Right lobe of liver (tissue), 6 donors: ENCODE data around the gene LTO1. TPM values are rescaled to one million over a fixed set of nuclear protein-coding genes. Genes with fewer than 3 reads are reported as not detected.

ENCODE experiments used
- ATAC-seq, 4 donors: fragments of 200-7000 bp; cut with Tn5 transposase; one replicate each; pipeline ENCODE4 v1.9.1; 2020; ENCODE audit warnings: mild to moderate bottlenecking in 4 of 4, moderate library complexity in 4 of 4
- DNase-seq, 3 donors: peaks; one replicate each; pipeline ENCODE4 v3.0.0-alpha.2; 2020
- H3K27ac ChIP-seq, 3 donors: fragments of 200-600 bp; one replicate each; pipeline ENCODE4 v1.8.0; 2022
- H3K27me3 ChIP-seq, 2 donors: fragments of 200-600 bp; one replicate each; pipeline ENCODE4 v1.8.0; 2022
- H3K36me3 ChIP-seq, 4 donors: fragments of 200-600 bp; sonication (generic) in 1 of 4; one replicate each; pipeline versions ENCODE4 v1.5.1 to v1.8.0; 2017 to 2022; ENCODE audit warnings: control low read depth in 1 of 4
- H3K4me1 ChIP-seq, 4 donors: fragments of 200-600 bp; sonication (generic) in 1 of 4; one replicate each; pipeline versions ENCODE4 v1.5.1 to v1.8.0; 2017 to 2022; ENCODE audit warnings: control low read depth in 1 of 4
- H3K4me3 ChIP-seq, 3 donors: fragments of 200-600 bp; one replicate each; pipeline ENCODE4 v1.8.0; 2022
- H3K9me3 ChIP-seq, 4 donors: fragments of 200-600 bp; sonication (generic) in 1 of 4; one replicate each; pipeline versions ENCODE4 v1.5.1 to v1.8.0; 2017 to 2022; ENCODE audit warnings: control low read depth in 1 of 4
- CTCF ChIP-seq, 4 donors: fragments of 200-600 bp in 3 of 4; fragments of 450-650 bp in 1 of 4; IDR thresholded peaks; one replicate each; pipeline versions ENCODE4 v1.5.1 to v1.8.0; 2016 to 2022; ENCODE audit warnings: antibody characterized with exemption in 4 of 4, mild to moderate bottlenecking in 2 of 4
- POLR2A ChIP-seq: fragments of 450-650 bp; IDR thresholded peaks from one replicate; pipeline ENCODE4 v1.6.1; 2017; ENCODE audit warnings: antibody characterized with exemption, mild to moderate bottlenecking
- WGBS: methylation state at CpG from one replicate; pipeline ENCODE4 v1.1.6; 2018; ENCODE audit warnings: low coverage, low lambda C conversion rate; ENCODE audit not compliant: insufficient coverage; ENCODE audit errors: missing lambda C conversion rate; 5-methylcytosine and 5-hydroxymethylcytosine counted together
- intact Hi-C, 2 donors: fragments of 100-400 bp; cut with DNase I; formaldehyde crosslinking; loops; one replicate each; pipeline versions ENCODE4 v1.11.2 to v1.14.1; 2022
- total RNA-seq, 6 experiments: library from RNA; depleted of rRNA in 2 of 6; stranded (reverse); fragments of >200 nt in 2 of 6; fragmentation: NEBNext Ultra II Directional in 3 of 6; extraction: Animal tissue kit (Norgen Biotek cat#: 25700) in 3 of 6; gene quantifications; one replicate each; pipeline versions ENCODE4 v1.1.0 to v1.2.4, GENCODE V29; 2016 to 2023
- donor health status: DM: no; HTN: yes; CAD: no.
- donor health status: DM: no; HTN: no; CAD: no.
- donor health status: DM: no; HTN: no; CAD: no.
- donor health status: DM: no; HTN: yes; CAD: no.
- donor health status: DM: no; HTN: yes; CAD: no.

LTO1 gene
- total RNA-seq, 6 experiments from 2014 or later, result 4.1 to 7.9 (median 5.6) TPM

GRCh38 chr11:69618237-69618636 is 56.9 kb downstream of the LTO1 start:
- Histone ChIP-seq H3K36me3 (no peaks in the 10 kb centered on the region), H3K27me3 (no peaks in the 10 kb centered on the region), H3K4me3 (no peak overlapping the region), H3K27ac (no peak overlapping the region), H3K4me1 (no peaks in the 10 kb centered on the region), H3K9me3 (no peaks in the 10 kb centered on the region)
- TF ChIP-seq POLR2A, result no peak
- TF ChIP-seq CTCF (IDR thresholded peaks at IDR 0.05), result no peak
- intact Hi-C loops, result no loop called here
- 61% methylated on average over 3 of the region's 8 CpGs for WGBS
- ATAC-seq, result no peak
- no peak for DNase-seq

GRCh38 chr11:69617682-69618081 is 57.5 kb downstream of the LTO1 start:
- WGBS, result 79% methylated on average over 5 of the region's 10 CpGs
- Histone ChIP-seq H3K9me3 (no peaks in the 10 kb centered on the region), H3K27ac (no peak overlapping the region), H3K4me3 (no peak overlapping the region), H3K4me1 (no peaks in the 10 kb centered on the region), H3K36me3 (no peaks in the 10 kb centered on the region), H3K27me3 (no peaks in the 10 kb centered on the region)
- intact Hi-C loops, result no loop called here
- ATAC-seq (no peak), DNase-seq (no peak)
- TF ChIP-seq POLR2A, result no peak

GRCh38 chr11:69617220-69617619 is 57.9 kb downstream of the LTO1 start:
- 89% methylated on average over 3 of the region's 4 CpGs for WGBS
- Histone ChIP-seq H3K27me3 (no peaks in the 10 kb centered on the region), H3K4me1 (no peaks in the 10 kb centered on the region), H3K4me3 (no peak overlapping the region), H3K36me3 (no peaks in the 10 kb centered on the region), H3K9me3 (no peaks in the 10 kb centered on the region), H3K27ac (no peak overlapping the region)
- intact Hi-C loops, result no loop called here
- no peak for DNase-seq
- no peak for TF ChIP-seq POLR2A
- ATAC-seq, result no peak

Other genes with a start within 250 kb of the LTO1 start
- gene LINC01488, start 193.7 kb downstream of the LTO1 start, total RNA-seq, result 10 to 100 TPM in 1 of 6 experiments, 1 to 10 TPM in 3, under 1 TPM in 1, not detected in 1; 0.63 to 22.9 (median 1.1) TPM
- 100 to 1,000 TPM in 3 of 6 experiments, 10 to 100 TPM in 3; 67.0 to 283 (median 94.1) TPM for gene CCND1, start 34.2 kb downstream of the LTO1 start, total RNA-seq
- gene FGF19, start 28.7 kb upstream of the LTO1 start, total RNA-seq, result under 1 TPM in 1 of 6 experiments, not detected in 5; 0.18 TPM
- not detected for gene FGF4, start 100.0 kb upstream of the LTO1 start, total RNA-seq
- not detected for gene FGF3, start 144.1 kb upstream of the LTO1 start, total RNA-seq